ENCODE data around the gene EDEM1.
"Not testable (repeated sequence)": the region's sequence is repeated elsewhere in the genome, so short reads cannot be mapped to it uniquely, and the experiment has no call there.

Gene EDEM1

DNA sequence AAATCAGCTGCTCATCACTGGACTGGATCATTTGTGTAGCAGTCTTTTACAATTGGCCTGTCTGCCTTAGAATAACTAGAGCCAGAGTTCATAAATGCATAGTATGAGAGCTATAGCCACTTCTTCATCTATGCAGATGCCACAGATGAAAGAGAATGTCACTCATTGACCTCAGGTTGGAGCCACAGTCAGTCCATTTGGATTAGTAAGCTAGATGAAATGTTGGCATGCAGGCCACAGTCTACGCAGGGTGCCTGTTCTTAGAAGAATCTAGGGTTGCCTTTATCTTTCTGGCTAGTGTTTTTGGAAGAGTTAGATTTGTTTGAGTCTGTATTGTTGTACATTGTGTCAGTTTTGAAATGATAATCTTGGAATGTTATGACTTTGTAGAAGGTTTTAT is 25.4 kb upstream of the EDEM1 start:
- peak overlapping the region in 2 of 11 experiments; percentile 34 to 52; a peak in 1 of 22 replicates for H3K4me2 ChIP-seq
- H3K4me3 ChIP-seq: no peak overlapping the region
- H3K4me1 ChIP-seq: peaks cover 16 to 90% (median 26%) of the 10 kb centered on the region in 10 experiments
- no peaks in the 10 kb centered on the region for H3K27me3 ChIP-seq
- no peak for TF ChIP-seq Cebpa-rat (IDR thresholded peaks at IDR 0.05)
- H4K20me1 ChIP-seq: peaks cover 60 to 100% (median 99%) of the 10 kb centered on the region in 11 experiments
- no peaks in the 10 kb centered on the region; a peak in 1 of 22 replicates for H3K9me3 ChIP-seq (replicated peaks in 1 of 11)
- H3K27ac ChIP-seq: 0 out of 22 replicates have a peak overlapping the region, but pooled peaks of 1 of the 11 experiments have one; percentile 8
- H3K9ac ChIP-seq: no peak overlapping the region
- peaks cover under 1 to 39% (median 31%) of the 10 kb centered on the region in 11 experiments; a peak in 18 of 22 replicates for H3K36me3 ChIP-seq

DNA sequence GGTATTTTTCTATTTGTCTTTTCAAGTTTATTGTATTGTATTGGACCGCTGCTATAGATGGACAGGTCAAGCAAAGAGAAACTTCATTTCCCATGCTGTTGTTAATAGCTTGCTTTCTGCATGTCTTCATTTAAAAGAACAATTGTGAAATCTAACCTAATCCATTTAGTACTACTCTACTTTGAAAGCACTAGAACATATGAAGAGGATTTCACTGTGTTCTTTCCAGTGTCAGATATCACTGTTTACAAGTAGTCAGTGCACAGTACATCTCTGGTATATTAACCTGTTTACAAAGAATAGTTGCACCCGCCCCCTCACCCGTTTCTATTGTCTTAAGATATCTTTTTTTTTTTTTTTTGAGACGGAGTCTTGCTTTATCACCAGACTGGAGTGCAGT is 21.8 kb upstream of the EDEM1 start:
- H3K27ac ChIP-seq: no peak overlapping the region
- H3K27me3 ChIP-seq: no peaks in the 10 kb centered on the region
- peaks cover 0 to 3% (median 0%) of the 10 kb centered on the region in 11 experiments; a peak in 2 of 22 replicates for H3K9me3 ChIP-seq (replicated peaks in 1 of 11)
- H3K36me3 ChIP-seq: peaks cover 5 to 32% (median 22%) of the 10 kb centered on the region in 11 experiments
- H3K9ac ChIP-seq: no peak overlapping the region
- H3K4me2 ChIP-seq: no peak overlapping the region
- H4K20me1 ChIP-seq: peaks cover 39 to 100% (median 79%) of the 10 kb centered on the region in 11 experiments; a peak in 21 of 22 replicates
- peaks cover 23 to 98% (median 35%) of the 10 kb centered on the region in 10 experiments for H3K4me1 ChIP-seq
- TF ChIP-seq Cebpa-rat (IDR thresholded peaks at IDR 0.05): no peak
- H3K4me3 ChIP-seq: no peak overlapping the region

DNA sequence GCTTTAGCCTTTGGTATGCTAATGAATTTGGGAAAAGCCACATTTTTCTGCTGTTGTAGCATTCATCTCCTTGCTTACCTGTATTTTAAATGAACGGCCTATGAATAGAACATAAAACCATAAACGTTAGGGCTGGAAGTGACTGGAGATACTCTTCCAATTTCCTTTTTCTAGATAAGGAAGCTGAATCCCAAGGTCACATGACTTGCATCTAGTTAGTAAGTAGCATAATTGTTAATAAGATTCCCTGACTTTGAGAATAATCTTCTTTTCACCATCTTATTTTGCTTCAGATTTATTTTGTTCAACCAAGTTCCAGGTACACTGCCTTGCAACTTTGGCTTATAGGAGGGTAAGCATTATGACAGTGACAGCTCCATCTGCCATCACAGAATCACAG is 20.7 kb upstream of the EDEM1 start:
- no peak overlapping the region for H3K4me3 ChIP-seq
- H3K4me2 ChIP-seq: peak overlapping the region in 2 of 11 experiments; percentile 12 to 36; a peak in 4 of 22 replicates
- no peak overlapping the region for H3K27ac ChIP-seq
- peaks cover 0 to 6% (median 0%) of the 10 kb centered on the region in 11 experiments; a peak in 2 of 22 replicates for H3K9me3 ChIP-seq (replicated peaks in 1 of 11)
- peaks cover 28 to 100% (median 67%) of the 10 kb centered on the region in 11 experiments; a peak in 21 of 22 replicates for H4K20me1 ChIP-seq
- peaks cover 16 to 44% (median 33%) of the 10 kb centered on the region in 11 experiments for H3K36me3 ChIP-seq
- H3K27me3 ChIP-seq: no peaks in the 10 kb centered on the region
- peaks cover 16 to 90% (median 24%) of the 10 kb centered on the region in 10 experiments; a peak in 19 of 20 replicates for H3K4me1 ChIP-seq
- no peak for TF ChIP-seq Cebpa-rat (IDR thresholded peaks at IDR 0.05)
- no peak overlapping the region for H3K9ac ChIP-seq

DNA sequence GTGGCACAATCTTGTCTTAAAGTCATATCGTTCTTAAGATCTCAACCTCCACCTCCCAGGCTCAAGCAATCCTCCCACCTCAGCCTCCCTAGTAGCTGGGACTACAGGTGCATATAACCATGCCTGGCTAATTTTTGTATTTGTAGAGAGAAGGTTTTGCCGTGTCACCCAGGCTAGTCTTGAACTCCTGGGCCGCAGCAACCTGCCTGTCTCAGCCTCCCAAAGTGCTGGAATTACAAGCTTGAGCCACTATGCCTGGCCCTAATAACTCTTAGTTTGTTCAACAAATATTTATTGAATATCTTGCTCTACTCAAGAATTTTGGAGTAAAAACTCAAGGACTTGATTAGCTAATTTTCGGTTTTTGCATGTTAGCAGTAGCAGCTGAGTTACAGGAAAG is 19.4 kb upstream of the EDEM1 start:
- Histone ChIP-seq H3K27ac (peak overlapping the region in 3 of 11 experiments; percentile 2 to 48 (median 5); a peak in 3 of 22 replicates), H3K4me1 (peaks cover 13 to 79% (median 26%) of the 10 kb centered on the region in 10 experiments; a peak in 19 of 20 replicates), H3K9ac (0 out of 22 replicates have a peak overlapping the region, but pooled peaks of 1 of the 11 experiments have one; percentile 30), H3K27me3 (no peaks in the 10 kb centered on the region), H3K4me2 (peak overlapping the region in 7 of 11 experiments; percentile 17 to 87 (median 64); a peak in 9 of 22 replicates), H3K9me3 (replicated peaks in 1 of 11) (peaks cover 0 to 9% (median 0%) of the 10 kb centered on the region in 11 experiments; a peak in 3 of 22 replicates), H3K4me3 (no peak overlapping the region), H4K20me1 (peaks cover 22 to 100% (median 55%) of the 10 kb centered on the region in 11 experiments; a peak in 20 of 22 replicates), H3K36me3 (peaks cover 29 to 55% (median 43%) of the 10 kb centered on the region in 11 experiments)
- no peak for TF ChIP-seq Cebpa-rat (IDR thresholded peaks at IDR 0.05)

DNA sequence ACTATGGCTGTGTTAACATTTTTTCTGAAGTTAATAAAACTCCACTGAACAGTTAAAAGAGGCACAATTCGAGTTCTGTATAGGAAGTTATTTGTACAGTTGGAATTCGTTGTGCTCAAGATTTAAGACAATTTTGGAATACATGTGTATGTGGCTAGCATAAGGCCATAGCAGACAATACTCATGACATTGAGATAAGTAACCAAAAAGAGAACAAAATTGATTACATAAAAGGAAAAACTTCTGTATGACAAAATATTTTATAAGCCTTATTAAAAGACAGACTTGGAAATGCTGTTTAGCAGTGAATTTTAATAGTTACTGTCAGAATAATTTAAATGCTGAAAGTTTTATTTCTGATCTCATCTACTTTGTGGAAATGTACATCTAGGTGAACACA is 17.7 kb upstream of the EDEM1 start:
- Histone ChIP-seq H3K4me1 (peaks cover 13 to 62% (median 29%) of the 10 kb centered on the region in 10 experiments; a peak in 19 of 20 replicates), H3K27me3 (no peaks in the 10 kb centered on the region), H3K36me3 (peaks cover 44 to 67% (median 55%) of the 10 kb centered on the region in 11 experiments), H3K4me3 (peak overlapping the region in 2 of 10 experiments; percentile 14 to 30; a peak in 3 of 20 replicates), H3K9ac (peak overlapping the region in 3 of 11 experiments; percentile 26 to 66 (median 49); a peak in 4 of 22 replicates), H3K27ac (peak overlapping the region in 9 of 11 experiments; percentile 10 to 72 (median 36); a peak in 12 of 22 replicates), H3K4me2 (peak overlapping the region in 10 of 11 experiments; percentile 26 to 87 (median 60); a peak in 17 of 22 replicates), H4K20me1 (peaks cover 12 to 97% (median 38%) of the 10 kb centered on the region in 11 experiments; a peak in 17 of 22 replicates), H3K9me3 (replicated peaks in 1 of 11) (peaks cover 0 to 10% (median 0%) of the 10 kb centered on the region in 11 experiments; a peak in 3 of 22 replicates)
- TF ChIP-seq Cebpa-rat (IDR thresholded peaks at IDR 0.05): no peak

DNA sequence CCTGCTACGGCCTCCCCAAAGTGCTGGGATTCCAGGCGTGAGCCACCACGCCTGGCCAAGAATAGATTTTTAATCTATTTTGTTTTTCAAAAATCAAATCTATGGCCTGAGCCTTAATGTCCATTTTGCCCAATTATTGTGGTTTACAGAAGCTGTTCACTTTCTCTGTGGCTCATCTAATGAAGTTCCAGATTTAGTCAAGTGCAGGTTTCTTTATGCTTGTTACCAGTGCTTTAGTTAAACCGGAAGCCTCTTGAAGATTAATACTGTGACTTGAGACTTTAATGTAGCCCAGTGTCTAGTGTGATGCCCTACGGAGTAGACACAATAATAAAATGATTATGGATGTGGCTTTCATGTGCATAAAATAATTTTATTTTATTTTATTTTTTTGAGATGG is 16.5 kb upstream of the EDEM1 start:
- no peaks in the 10 kb centered on the region for H3K27me3 ChIP-seq
- peaks cover 0 to 10% (median 0%) of the 10 kb centered on the region in 11 experiments; a peak in 3 of 22 replicates for H3K9me3 ChIP-seq (replicated peaks in 1 of 11)
- peaks cover 20 to 59% (median 40%) of the 10 kb centered on the region in 10 experiments for H3K4me1 ChIP-seq
- peaks cover 55 to 73% (median 66%) of the 10 kb centered on the region in 11 experiments for H3K36me3 ChIP-seq
- no peak overlapping the region for H3K4me2 ChIP-seq
- H4K20me1 ChIP-seq: peaks cover 5 to 97% (median 28%) of the 10 kb centered on the region in 11 experiments; a peak in 16 of 22 replicates
- no peak overlapping the region for H3K9ac ChIP-seq
- 0 out of 22 replicates have a peak overlapping the region, but pooled peaks of 1 of the 11 experiments have one; percentile 3 for H3K27ac ChIP-seq
- TF ChIP-seq Cebpa-rat (IDR thresholded peaks at IDR 0.05): no peak
- H3K4me3 ChIP-seq: no peak overlapping the region

DNA sequence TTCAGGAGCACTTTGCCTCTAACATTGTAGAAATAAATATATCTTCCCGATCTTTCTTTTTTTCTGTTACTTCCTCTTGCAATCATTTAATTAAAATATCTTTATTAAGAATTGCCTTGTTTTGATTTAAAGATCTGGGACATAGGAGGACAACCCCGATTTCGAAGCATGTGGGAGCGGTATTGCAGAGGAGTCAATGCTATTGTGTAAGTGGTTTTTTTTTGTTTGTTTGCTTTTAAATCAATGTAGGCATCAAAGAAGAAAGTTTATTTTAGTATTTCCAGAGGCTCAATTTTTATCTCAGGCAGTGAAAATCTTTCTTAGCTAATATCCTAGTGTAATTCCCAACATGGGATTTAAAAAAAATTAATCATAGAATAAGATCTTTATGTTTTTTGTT is 15.5 kb upstream of the EDEM1 start:
- peaks cover 0 to 97% (median 17%) of the 10 kb centered on the region in 11 experiments; a peak in 15 of 22 replicates for H4K20me1 ChIP-seq
- no peak for TF ChIP-seq Cebpa-rat (IDR thresholded peaks at IDR 0.05)
- no peak overlapping the region for H3K27ac ChIP-seq
- H3K9ac ChIP-seq: no peak overlapping the region
- peaks cover 30 to 62% (median 48%) of the 10 kb centered on the region in 10 experiments for H3K4me1 ChIP-seq
- peaks cover 52 to 70% (median 62%) of the 10 kb centered on the region in 11 experiments for H3K36me3 ChIP-seq
- H3K4me3 ChIP-seq: no peak overlapping the region
- peaks cover 0 to 10% (median 0%) of the 10 kb centered on the region in 11 experiments; a peak in 3 of 22 replicates for H3K9me3 ChIP-seq (replicated peaks in 1 of 11)
- H3K4me2 ChIP-seq: no peak overlapping the region
- H3K27me3 ChIP-seq: no peaks in the 10 kb centered on the region

DNA sequence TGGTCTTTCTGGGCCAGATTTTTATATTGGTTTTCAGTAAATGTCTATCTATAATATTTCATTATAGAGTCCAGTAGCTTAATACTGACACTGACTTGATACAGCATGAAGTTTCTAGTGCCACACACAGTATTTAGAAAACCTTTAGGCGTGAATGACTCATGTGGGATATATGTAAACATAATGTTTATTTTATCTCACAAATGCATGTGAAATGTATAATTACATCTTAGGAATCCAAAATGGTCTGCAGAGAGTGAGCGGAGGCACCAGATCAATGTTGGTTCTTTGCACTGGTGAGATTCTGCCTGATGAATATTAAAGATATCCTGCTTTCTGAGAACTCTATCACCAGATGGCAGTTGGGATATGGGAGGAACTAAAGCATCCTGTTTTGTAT is 8.5 kb upstream of the EDEM1 start:
- Histone ChIP-seq H3K4me3 (peak overlapping the region in 6 of 10 experiments; percentile 1 to 42 (median 32); a peak in 6 of 20 replicates), H3K27ac (peak overlapping the region in 10 of 11 experiments; percentile 26 to 100 (median 100); a peak in 19 of 22 replicates), H3K36me3 (peaks cover 14 to 84% (median 36%) of the 10 kb centered on the region in 11 experiments; a peak in 20 of 22 replicates), H3K4me1 (peaks cover 86 to 94% (median 91%) of the 10 kb centered on the region in 10 experiments), H3K4me2 (peak overlapping the region; percentile 83 to 98 (median 92); a peak in 21 of 22 replicates), H4K20me1 (peaks cover 0 to 89% (median 0%) of the 10 kb centered on the region in 11 experiments; a peak in 5 of 22 replicates), H3K9ac (peak overlapping the region in 8 of 11 experiments; percentile 37 to 100 (median 100); a peak in 16 of 22 replicates)
- H3K27me3 ChIP-seq; H3K9me3 ChIP-seq (replicated peaks in 1 of 11): not testable (repeated sequence)
